IMR-90 (cell line): ENCODE measurements around the gene LLGL2. TPM values are rescaled to one million over a fixed set of nuclear protein-coding genes. Genes with fewer than 3 reads are reported as not detected.

Experiments
- ATAC-seq: fragments of 200-7000 bp; cut with Tn5 transposase; 2 replicates; pipeline ENCODE4 v1.9.1; 2020; ENCODE audit warnings: low read depth, mild to moderate bottlenecking, moderate library complexity
- BruUV-seq: library from RNA; stranded (reverse); fragments of 400-500 nt; replicated peaks from 2 replicates; lab custom pipeline; 2021; lab: Mats Ljungman, UMichigan
- CTCF ChIA-PET: fragments of 300-600 bp; formaldehyde crosslinking; extraction: SDS; loops from one replicate; lab custom pipeline; 2021; ENCODE audit warnings: antibody characterized with exemption; lab: Yijun Ruan, JAX
- POLR2A ChIA-PET: fragments of 300-600 bp; sonication (Branson Sonifier 250); formaldehyde crosslinking; loops from one replicate; lab custom pipeline; 2022; ENCODE audit warnings: antibody characterized with exemption; ENCODE audit not compliant: unreplicated experiment; lab: Charles Lee
- DNase-seq: peaks from one replicate; pipeline ENCODE4 v3.0.0; 2013
- H2AFZ ChIP-seq: replicated peaks from 2 replicates; pipeline ENCODE3; 2013; ENCODE audit warnings: low read length, mild to moderate bottlenecking; ENCODE audit not compliant: poor library complexity
- H2AK5ac ChIP-seq: 2 replicates; pipeline ENCODE4 v1.6.1; 2013; ENCODE audit warnings: low read depth, low read length, inconsistent platforms
- H2AK9ac ChIP-seq: replicated peaks from 2 replicates; pipeline ENCODE3; 2013; ENCODE audit warnings: mild to moderate bottlenecking, low read depth, low read length, moderate library complexity; ENCODE audit not compliant: poor library complexity
- H2BK120ac ChIP-seq: 2 replicates; pipeline ENCODE4 v1.6.1; 2013; ENCODE audit warnings: low read depth, low read length, inconsistent platforms
- H2BK15ac ChIP-seq: 3 replicates; pipeline ENCODE4 v1.6.1; 2013; ENCODE audit warnings: low read depth, low read length, inconsistent platforms
- H2BK20ac ChIP-seq: 2 replicates; pipeline ENCODE4 v1.6.1; 2013; ENCODE audit warnings: low read depth, mild to moderate bottlenecking, inconsistent platforms, low read length, moderate library complexity
- H2BK5ac ChIP-seq: 2 replicates; pipeline ENCODE4 v1.6.1; 2013; ENCODE audit warnings: mild to moderate bottlenecking, low read depth, low read length, inconsistent platforms; ENCODE audit not compliant: poor library complexity, severe bottlenecking
- H3K14ac ChIP-seq: replicated peaks from 2 replicates; pipeline ENCODE4 v1.6.1; 2013; ENCODE audit warnings: low read depth, low read length, inconsistent platforms
- H3K18ac ChIP-seq: 2 replicates; pipeline ENCODE4 v1.6.1; 2013; ENCODE audit warnings: low read depth, low read length, control low read depth
- H3K23ac ChIP-seq: 2 replicates; pipeline ENCODE4 v1.6.1; 2013; ENCODE audit warnings: low read depth, low read length, inconsistent platforms
- H3K27ac ChIP-seq: 2 replicates; pipeline ENCODE4 v1.5.1; 2013; ENCODE audit warnings: mild to moderate bottlenecking, control low read depth, low read length; ENCODE audit not compliant: insufficient read depth
- H3K27me3 ChIP-seq: 2 replicates; pipeline ENCODE4 v1.6.1; 2013; ENCODE audit warnings: low read length; ENCODE audit not compliant: control insufficient read depth, insufficient read depth
- H3K36me3 ChIP-seq: 2 replicates; pipeline ENCODE4 v1.6.1; 2013; ENCODE audit warnings: low read length, mixed read lengths; ENCODE audit not compliant: control insufficient read depth, insufficient read depth
- H3K4ac ChIP-seq: 2 replicates; pipeline ENCODE4 v1.6.1; 2013; ENCODE audit warnings: low read depth, low read length, inconsistent platforms
- H3K4me1 ChIP-seq: 2 replicates; pipeline ENCODE4 v1.6.1; 2013; ENCODE audit warnings: low read length, mixed read lengths; ENCODE audit not compliant: control insufficient read depth, insufficient read depth
- H3K4me2 ChIP-seq: 2 replicates; pipeline ENCODE4 v1.6.1; 2013; ENCODE audit warnings: low read depth, mild to moderate bottlenecking, control low read depth, low read length, moderate library complexity
- H3K4me3 ChIP-seq: 2 replicates; pipeline ENCODE4 v1.5.1; 2013; ENCODE audit warnings: low read depth, mild to moderate bottlenecking, control low read depth, low read length, moderate library complexity; ENCODE audit not compliant: insufficient read depth
- H3K56ac ChIP-seq: 2 replicates; pipeline ENCODE4 v1.6.1; 2013; ENCODE audit warnings: low read length, inconsistent platforms; ENCODE audit not compliant: insufficient read depth; ENCODE audit errors: extremely low read depth
- H3K79me1 ChIP-seq, 2 experiments: 2 replicates each; pipeline ENCODE4 v1.6.1; 2013; ENCODE audit warnings: low read length in 2 of 2, inconsistent platforms in 1 of 2, low read depth in 1 of 2
- H3K9ac ChIP-seq: 2 replicates; pipeline ENCODE4 v1.6.1; 2013; ENCODE audit warnings: low read depth, low read length, control low read depth
- H3K9me1 ChIP-seq: 2 replicates; pipeline ENCODE4 v1.6.1; 2013; ENCODE audit warnings: low read length, inconsistent platforms; ENCODE audit not compliant: insufficient read depth
- H3K9me3 ChIP-seq: 2 replicates; pipeline ENCODE4 v1.6.1; 2013; ENCODE audit warnings: low read length; ENCODE audit not compliant: control insufficient read depth, insufficient read depth
- H4K20me1 ChIP-seq: 2 replicates; pipeline ENCODE4 v1.6.1; 2013; ENCODE audit warnings: low read length, inconsistent platforms; ENCODE audit not compliant: insufficient read depth
- H4K5ac ChIP-seq: 2 replicates; pipeline ENCODE4 v1.6.1; 2013; ENCODE audit warnings: mild to moderate bottlenecking, low read depth, low read length, control low read depth
- H4K8ac ChIP-seq, 2 experiments: 2 replicates each; pipeline ENCODE4 v1.6.1; 2013; ENCODE audit warnings: low read depth in 2 of 2, low read length in 2 of 2, control low read depth in 1 of 2, inconsistent platforms in 1 of 2
- H4K91ac ChIP-seq: 2 replicates; pipeline ENCODE4 v1.6.1; 2013; ENCODE audit warnings: low read depth, low read length, inconsistent platforms; ENCODE audit not compliant: insufficient read depth
- BHLHE40 ChIP-seq: fragments of 150-350 bp; IDR thresholded peaks from 2 replicates; pipeline ENCODE4 v1.6.1; 2016; ENCODE audit warnings: mild to moderate bottlenecking, low read depth, low read length
- FOS ChIP-seq: fragments of 150-350 bp; IDR thresholded peaks from 2 replicates; pipeline ENCODE4 v1.6.1; 2016; ENCODE audit warnings: low read depth, low read length
- MAZ ChIP-seq: IDR thresholded peaks from 2 replicates; pipeline ENCODE4 v1.6.1; 2012; ENCODE audit warnings: low read depth, mild to moderate bottlenecking, low read length, improper control_type of control experiment, moderate library complexity, borderline replicate concordance
- MXI1 ChIP-seq: IDR thresholded peaks from 2 replicates; pipeline ENCODE4 v1.6.1; 2012; ENCODE audit warnings: low read depth, mild to moderate bottlenecking, low read length, moderate library complexity, borderline replicate concordance
- NFE2L2 ChIP-seq: fragments of 150-350 bp; IDR thresholded peaks from 2 replicates; pipeline ENCODE4 v1.6.1; 2016; ENCODE audit warnings: low read depth, mild to moderate bottlenecking, low read length
- RAD21 ChIP-seq: IDR thresholded peaks from 2 replicates; pipeline ENCODE4 v1.6.1; 2012; ENCODE audit warnings: low read length, improper control_type of control experiment
- WGBS, 2 experiments: methylation state at CpG; one replicate each; pipeline versions ENCODE4 v1.1.5 to v1.1.7; 2013; ENCODE audit warnings: missing lambda C conversion rate in 2 of 2; ENCODE audit not compliant: insufficient read length in 1 of 2; ENCODE audit errors: extremely low coverage in 2 of 2; 5-methylcytosine and 5-hydroxymethylcytosine counted together
- dilution Hi-C: fragments of 300-500 bp; cut with HindIII; formaldehyde crosslinking; loops from one replicate; pipeline ENCODE4 v1.14.3; 2018; ENCODE audit warnings: low sequenced_read_pairs; ENCODE audit not compliant: unreplicated experiment
- in situ Hi-C: fragments of 300-500 bp; cut with MboI; formaldehyde crosslinking; loops from 3 replicates; pipeline ENCODE4 v1.14.3; 2019; ENCODE audit warnings: low sequenced_read_pairs, inconsistent platforms, mixed read lengths
- intact Hi-C: fragments of 100-400 bp; cut with micrococcal nuclease; formaldehyde crosslinking; loops from 2 replicates; pipeline ENCODE4 v1.10.0; 2022
- polyA plus RNA-seq, 3 experiments: library from polyadenylated mRNA; depleted of rRNA; stranded (reverse); fragments of >200 nt; gene quantifications; 2 replicates each; pipeline ENCODE4 v1.2.3, GENCODE V29; 2012; ENCODE audit warnings: low replicate concordance in 1 of 3
- total RNA-seq: library from RNA; depleted of rRNA; stranded (reverse); fragments of >200 nt; gene quantifications from 2 replicates; pipeline ENCODE4 v1.2.3, GENCODE V29; 2012

The LLGL2 gene
- total and polyA plus RNA-seq, 2 of the 4 experiments (the other 2 are of a cell fraction), result 0.54 to 0.72 TPM

DNA sequence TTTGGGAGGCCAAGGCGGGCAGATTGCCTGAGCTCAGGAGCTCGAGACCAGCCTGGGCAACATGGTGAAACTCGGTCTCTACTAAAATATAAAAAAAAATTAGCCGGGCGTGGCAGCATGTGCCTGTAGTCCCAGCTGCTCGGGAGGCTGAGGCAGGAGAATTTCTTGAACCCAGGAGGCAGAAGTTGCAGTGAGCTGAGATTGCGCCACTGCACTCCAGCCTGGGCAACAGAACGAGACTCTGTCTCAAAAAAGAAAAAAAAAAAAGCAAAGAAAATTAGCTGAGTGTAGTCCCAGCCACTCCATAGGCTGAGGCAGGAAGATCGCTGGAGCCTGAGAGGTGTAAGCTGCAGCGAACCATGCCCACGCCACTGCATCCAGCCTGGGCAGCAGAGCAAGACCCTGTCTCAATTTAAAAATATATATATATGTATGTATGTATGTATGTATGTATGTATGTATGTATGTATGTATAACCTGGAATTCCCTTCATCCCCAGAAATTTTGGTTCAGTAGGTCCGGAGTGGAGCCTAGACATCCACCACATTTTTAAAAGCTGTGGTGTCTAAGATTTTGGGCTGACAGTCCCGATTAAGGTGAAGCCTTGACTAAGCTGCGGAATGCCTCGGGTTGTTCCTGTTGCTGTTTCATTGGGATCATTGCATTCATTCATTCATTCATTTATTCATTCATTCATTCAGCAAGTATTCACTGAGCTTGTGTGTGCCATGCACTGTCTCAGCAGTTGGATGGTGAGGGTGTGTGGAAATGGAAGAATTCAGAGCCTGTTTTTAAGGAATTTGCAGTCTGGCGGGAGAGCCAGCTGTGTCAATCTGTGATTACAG lies 43.2 kb upstream of the LLGL2 start:
- H3K4ac ChIP-seq, result no peak overlapping the region
- no peak overlapping the region for H2AK5ac ChIP-seq
- no peak overlapping the region for H3K23ac ChIP-seq
- POLR2A ChIA-PET, result no interaction called here
- H3K18ac ChIP-seq, result no peak overlapping the region
- H4K8ac ChIP-seq, result no peak overlapping the region
- H3K79me1 ChIP-seq, result peaks cover 17 to 47% of the 10 kb centered on the region in 2 experiments
- H2AK9ac ChIP-seq, result no peak overlapping the region
- H3K4me3 ChIP-seq, result no peak overlapping the region
- CTCF ChIA-PET, result interaction anchor here (0.6 kb wide), 1 partner anchor 53 kb away, joined by 3 read pairs; no protein-coding TSS in a partner anchor
- no peaks in the 10 kb centered on the region for H3K4me1 ChIP-seq
- no peak overlapping the region for H4K5ac ChIP-seq
- H2BK15ac ChIP-seq, result no peak overlapping the region
- no peak overlapping the region for H2AFZ ChIP-seq
- H3K4me2 ChIP-seq, result no peak overlapping the region
- H3K27ac ChIP-seq, result no peak overlapping the region
- no peak overlapping the region for H3K9ac ChIP-seq
- H3K27me3 ChIP-seq, result no peaks in the 10 kb centered on the region
- dilution Hi-C loops (no loop called here), in situ Hi-C loops (no loop called here), intact Hi-C loops (no loop called here)
- H3K56ac ChIP-seq, result no peak overlapping the region
- H3K14ac ChIP-seq, result no peak overlapping the region
- H3K36me3 ChIP-seq, result peaks cover 3% of the 10 kb centered on the region; the same call in 1 of the 2 replicates
- no peak overlapping the region for H2BK20ac ChIP-seq
- peaks cover 23% of the 10 kb centered on the region for H4K20me1 ChIP-seq
- no peak overlapping the region for H2BK5ac ChIP-seq
- WGBS, 2 experiments, result 83% methylated on average over 6 of the region's 16 CpGs; no CpG with 5 or more reads in 1 of the 2 experiments
- H3K9me1 ChIP-seq, result peaks cover 8% of the 10 kb centered on the region
- no peak overlapping the region for H2BK120ac ChIP-seq
- H3K9me3 ChIP-seq, result no peaks in the 10 kb centered on the region
- no peak for TF ChIP-seq FOS
- TF ChIP-seq MAZ, result no peak
- no peak for TF ChIP-seq BHLHE40
- no peak for TF ChIP-seq NFE2L2
- no peak for TF ChIP-seq RAD21
- no peak for TF ChIP-seq MXI1
- H4K91ac ChIP-seq, result no peak overlapping the region
- no peak for DNase-seq
- no peak for ATAC-seq
- BruUV-seq, result no TSS peak
